NCI-H187 (cell line): ENCODE data around the gene FBXW5.

ENCODE experiments used
- DNase-seq, 2 experiments: peaks; one replicate each; lab custom pipeline; 2025; lab: John Stamatoyannopoulos, UW

FBXW5 gene, protein sequence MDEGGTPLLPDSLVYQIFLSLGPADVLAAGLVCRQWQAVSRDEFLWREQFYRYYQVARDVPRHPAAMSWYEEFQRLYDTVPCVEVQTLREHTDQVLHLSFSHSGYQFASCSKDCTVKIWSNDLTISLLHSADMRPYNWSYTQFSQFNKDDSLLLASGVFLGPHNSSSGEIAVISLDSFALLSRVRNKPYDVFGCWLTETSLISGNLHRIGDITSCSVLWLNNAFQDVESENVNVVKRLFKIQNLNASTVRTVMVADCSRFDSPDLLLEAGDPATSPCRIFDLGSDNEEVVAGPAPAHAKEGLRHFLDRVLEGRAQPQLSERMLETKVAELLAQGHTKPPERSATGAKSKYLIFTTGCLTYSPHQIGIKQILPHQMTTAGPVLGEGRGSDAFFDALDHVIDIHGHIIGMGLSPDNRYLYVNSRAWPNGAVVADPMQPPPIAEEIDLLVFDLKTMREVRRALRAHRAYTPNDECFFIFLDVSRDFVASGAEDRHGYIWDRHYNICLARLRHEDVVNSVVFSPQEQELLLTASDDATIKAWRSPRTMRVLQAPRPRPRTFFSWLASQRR

DNA sequence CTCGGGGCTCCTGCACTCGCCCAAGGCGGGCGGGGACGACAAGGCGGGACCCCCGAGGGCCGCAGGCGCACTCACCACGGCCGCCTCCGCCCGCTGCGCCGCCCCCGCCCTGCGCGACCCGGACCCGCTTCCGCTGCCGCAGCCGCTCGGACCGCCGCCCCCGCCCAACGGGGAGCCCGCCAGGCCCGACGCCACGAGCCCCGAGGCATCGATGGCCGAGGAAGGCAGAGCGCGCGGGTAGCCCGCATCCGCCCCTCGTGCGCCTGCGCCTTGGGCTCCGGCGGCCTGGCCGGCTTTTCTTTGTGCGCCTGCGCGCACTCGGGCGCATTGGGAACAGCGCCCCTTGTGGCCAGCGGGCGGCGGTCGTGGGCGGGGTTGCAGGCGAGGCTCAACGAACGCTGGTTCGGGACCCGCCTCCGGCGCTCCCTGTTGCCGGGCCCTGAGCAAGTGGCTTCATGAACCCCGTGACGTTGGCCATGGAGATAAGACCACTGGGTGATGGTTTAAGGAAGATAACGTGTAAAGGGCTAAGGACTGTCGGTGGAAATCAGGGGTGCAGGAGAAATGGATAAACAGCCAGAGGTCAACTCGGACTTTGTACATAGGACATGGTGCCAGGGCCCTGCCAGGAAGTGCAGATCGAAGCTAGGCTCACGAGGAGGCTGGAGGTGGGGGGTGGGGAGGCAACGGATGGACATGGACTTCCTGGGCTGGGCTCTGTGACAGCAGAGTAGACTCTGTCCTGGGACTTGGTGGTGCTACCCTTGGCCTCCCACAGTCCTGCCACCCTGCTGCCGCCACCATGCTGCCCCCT is at the start of gene FBXW5, which contains the start of gene C8G:
TSS of gene FBXW5 (minus strand) at position 220 of the 814 bp plus-strand sequence. CDS start 655 bp downstream, outside the sequence.
TSS of gene C8G (plus strand) at position 725 of the 814 bp plus-strand sequence. CDS start at position 803, 78 bp downstream.
- DNase-seq, result peak; percentile 68 to 79

- DNase-seq, result no peak
Observed at GRCh38 chr9:136992819-136993369, 48.4 kb upstream of the FBXW5 start.

DNA sequence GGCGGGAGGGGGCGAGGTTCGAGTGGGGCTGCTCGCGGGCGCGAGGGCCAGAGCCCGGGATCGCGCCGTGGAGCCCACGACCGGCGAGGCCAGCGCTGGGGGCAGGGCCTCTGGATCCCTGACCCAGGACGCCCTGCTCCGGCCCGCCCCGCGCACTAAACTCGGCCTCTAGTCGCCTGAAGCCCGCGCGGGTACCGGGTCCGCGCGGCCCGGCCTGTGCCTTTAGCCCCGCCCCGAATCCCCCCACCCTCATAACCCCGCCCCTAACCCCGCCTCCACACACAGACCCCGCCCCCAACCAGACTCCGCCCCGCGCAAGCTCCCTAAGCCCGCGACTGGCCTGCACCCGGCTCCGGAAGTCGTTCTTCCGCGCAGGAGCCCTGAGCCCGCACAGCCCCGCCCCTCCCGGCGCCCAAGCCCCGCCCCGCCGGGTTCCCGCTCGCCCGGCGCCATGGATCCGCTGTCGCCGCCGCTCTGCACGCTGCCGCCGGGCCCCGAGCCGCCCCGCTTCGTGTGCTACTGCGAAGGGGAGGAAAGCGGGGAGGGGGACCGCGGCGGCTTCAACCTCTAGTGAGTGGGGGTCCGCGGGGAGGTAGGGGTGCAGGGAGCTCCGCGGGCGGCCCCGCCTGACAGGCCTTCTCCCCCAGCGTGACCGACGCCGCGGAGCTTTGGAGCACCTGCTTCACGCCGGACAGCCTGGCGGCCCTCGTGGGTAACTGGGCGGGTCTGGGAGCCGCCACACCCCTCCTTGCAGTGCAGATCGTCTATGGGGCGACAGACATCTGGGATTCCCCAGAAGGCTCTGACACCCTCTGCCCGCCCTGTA is 47.7 kb upstream of the FBXW5 start, which contains the start of gene PAXX:
TSS of gene PAXX (plus strand) at position 430 of the 826 bp plus-strand sequence. CDS start at position 452, 22 bp downstream.
- DNase-seq, result peak; percentile 45 to 72

- no peak for DNase-seq
Observed at GRCh38 chr9:136990242-136990911, 45.8 kb upstream of the FBXW5 start.

DNA sequence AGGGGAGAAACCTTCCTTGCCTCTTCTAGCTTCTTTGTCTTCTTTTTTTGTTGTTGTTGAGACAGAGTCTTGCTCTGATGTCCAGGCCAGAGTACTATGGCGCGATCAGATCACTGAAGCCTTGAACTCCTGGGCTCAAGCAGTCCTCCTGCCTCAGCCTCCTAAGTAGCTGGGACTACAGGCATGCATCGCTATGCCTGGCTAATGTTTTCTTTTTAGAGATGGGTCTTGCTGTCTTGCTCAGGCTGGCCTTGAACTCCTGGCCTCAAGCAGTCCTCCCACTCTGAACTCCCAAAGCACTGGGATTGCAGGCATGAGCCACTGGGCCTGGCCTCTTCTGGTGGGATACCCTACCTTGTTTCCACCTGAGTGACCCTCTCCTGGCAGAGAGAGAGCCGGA is 44.3 kb upstream of the FBXW5 start:
- no peak for DNase-seq

GRCh38 chr9:136985853-136986252 is 41.3 kb upstream of the FBXW5 start:
- no peak for DNase-seq

GRCh38 chr9:136985027-136985602 is 40.6 kb upstream of the FBXW5 start:
- DNase-seq, result no peak

DNA sequence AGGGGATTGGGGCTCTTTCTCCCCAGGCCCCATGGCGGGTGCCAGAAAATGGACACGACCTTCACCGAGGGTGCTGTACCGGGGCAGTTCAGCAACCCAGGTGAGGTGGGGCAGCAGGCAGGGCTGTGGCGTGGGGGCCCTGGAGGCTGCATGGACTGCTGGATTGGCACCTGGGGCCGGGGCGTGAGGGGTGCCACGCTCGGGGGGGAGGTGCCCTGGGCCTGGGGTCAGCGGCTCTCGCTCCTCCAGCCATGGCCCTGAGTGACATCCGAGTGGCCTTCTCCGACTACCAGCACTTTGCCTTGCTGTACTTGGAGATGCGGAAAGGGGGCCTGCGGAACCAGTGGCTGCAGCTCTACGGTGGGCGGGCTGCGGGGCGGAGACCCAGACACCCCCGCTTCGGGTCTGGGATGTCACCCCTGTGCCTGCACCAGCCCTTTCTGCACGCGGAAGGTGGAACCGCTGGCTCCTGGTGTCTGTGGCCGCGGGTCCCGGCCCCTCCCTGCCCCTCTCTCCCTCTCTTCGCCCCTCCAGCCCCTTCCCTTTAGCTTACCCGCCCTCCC is 40.0 kb upstream of the FBXW5 start:
- DNase-seq, result no peak

DNA sequence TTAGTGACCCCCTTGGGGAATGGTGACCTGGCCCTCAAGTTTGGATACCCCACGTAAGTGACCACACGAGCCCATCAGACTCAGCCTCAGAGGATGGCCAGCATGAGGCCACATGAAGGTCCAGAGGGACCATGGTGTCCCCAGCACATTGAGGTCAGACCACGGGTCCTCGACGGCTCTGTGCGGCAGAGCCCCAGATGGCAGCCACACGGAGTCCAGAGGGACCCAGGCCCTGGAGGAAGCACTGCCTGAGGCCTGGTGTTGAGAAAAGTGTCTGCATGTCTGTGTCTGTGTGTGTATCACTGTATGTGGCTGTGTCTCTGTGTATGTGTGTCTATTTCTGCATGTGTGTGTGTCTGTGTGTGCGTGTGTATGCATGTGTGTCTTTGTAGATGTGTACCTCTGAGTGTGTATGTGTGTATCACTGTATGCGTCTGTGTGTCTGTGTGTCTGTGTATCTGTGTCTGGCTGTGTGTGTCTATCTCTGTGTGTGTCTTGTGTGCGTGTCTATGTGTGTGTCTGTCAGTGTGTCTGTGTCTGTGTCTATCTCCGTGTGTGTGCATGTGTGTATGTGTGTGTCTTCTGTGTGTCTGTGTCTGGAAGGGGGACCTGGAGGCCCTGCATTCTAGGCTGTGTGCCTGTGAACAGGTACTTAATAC is 39.2 kb upstream of the FBXW5 start:
- DNase-seq, result no peak

- DNase-seq, result no peak
Observed at GRCh38 chr9:136983167-136983566, 38.6 kb upstream of the FBXW5 start.

DNA sequence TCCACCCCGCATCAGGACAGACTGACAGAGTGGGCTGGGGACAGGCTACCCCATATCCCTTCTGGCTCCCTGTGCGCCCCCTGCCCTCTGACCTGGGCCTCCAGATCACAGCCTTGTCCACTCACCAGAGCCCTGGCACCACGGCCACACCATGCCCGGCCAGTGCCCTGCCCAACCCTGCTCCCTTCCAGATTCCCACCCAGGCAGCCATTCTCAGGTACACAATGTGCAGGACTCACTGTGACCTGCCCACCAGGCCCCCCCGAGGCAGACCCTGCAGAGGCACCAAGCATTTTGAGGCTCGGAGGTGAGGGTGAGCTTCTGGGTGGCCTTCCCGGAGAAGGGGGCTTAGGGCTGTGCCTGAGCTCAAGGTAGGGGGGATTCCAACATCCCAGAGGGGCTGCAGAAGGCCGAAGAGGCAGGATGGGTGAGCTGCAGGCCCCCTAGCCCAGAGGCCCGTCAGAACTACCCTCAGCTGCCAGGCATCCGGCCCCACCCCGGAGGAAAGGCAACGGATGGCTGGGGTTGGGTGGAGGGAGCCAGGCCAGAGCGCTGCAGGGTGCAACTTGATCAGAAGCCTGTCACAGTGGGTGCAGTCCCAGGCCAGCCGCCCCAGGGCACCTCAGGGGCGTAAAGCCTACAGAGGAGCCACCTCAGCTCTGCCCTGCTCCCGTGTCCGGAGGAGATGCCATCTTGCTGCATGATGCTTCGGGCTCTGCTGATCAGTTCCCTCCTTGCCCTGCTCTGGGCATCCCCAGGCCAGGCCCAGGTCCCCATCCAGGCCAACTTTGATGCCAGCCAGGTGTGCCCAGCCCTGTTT is 37.9 kb upstream of the FBXW5 start, which contains the start of gene LCNL1:
TSS of gene LCNL1 (plus strand) at position 762 of the 820 bp plus-strand sequence. CDS start 594 bp downstream, outside the sequence.
- no peak for DNase-seq

- no peak for DNase-seq
Observed at GRCh38 chr9:136981588-136982231, 37.2 kb upstream of the FBXW5 start.

DNA sequence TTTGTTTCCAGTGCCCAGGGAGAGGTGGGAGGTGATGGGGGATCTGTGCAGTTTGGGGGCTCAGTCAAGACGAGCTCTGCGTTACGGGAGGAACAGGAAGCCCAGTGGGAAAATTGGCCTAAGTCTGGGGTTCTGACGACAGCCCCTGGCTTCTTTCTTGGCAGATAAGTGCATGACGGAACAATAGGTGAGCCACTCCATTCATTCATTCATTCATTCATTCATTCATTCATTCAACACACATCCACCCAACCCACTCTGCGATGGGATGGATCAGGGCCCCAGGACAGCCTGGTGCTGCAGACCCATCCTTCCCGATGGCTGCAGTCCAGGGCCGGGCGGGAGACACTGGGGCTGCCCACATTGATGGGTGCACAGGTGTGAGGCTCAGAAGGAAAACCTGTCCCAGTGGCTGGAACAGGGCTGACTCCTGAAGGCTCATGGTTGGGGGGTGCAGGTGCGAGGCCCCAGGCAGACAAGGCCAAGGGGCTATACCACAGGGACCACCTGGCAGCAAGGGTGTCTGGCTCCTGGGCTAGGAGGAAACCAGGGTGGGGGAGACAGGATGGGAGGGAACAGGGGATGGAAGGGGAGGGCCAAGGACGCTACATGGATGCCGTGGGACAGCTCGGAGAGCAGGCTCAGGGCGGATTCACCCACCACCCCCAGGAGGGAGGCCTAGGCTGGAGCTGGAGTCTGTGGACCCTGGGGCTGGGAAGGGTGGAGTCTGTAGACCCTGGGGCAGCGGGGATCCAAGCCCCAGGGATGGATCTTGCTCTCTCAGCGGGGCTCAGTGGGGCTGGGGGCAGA is 36.3 kb upstream of the FBXW5 start:
- DNase-seq, result no peak

GRCh38 chr9:136979769-136980587 is 35.4 kb upstream of the FBXW5 start:
- DNase-seq, result no peak

GRCh38 chr9:136978865-136979544 is 34.5 kb upstream of the FBXW5 start:
- DNase-seq, result no peak
